HepG2 (cell line): ENCODE results near the gene SGPL1. TPM values are rescaled to one million over a fixed set of nuclear protein-coding genes. Genes with fewer than 3 reads are reported as not detected.

Source experiments
- ATAC-seq: fragments of 200-7000 bp; cut with Tn5 transposase; 3 replicates; pipeline ENCODE4 v1.9.1; 2020; ENCODE audit warnings: mild to moderate bottlenecking, moderate library complexity
- BruUV-seq: library from RNA; stranded (reverse); fragments of 400-500 nt; replicated peaks from 2 replicates; lab custom pipeline; 2021; lab: Mats Ljungman, UMichigan
- CTCF ChIA-PET: fragments of 300-600 bp; formaldehyde crosslinking; extraction: SDS; loops from one replicate; lab custom pipeline; 2021; ENCODE audit warnings: low total read pairs, inconsistent platforms, low intra/inter-chr PET ratio; lab: Yijun Ruan, JAX
- POLR2A ChIA-PET: fragments of 350-600 bp; sonication (Branson Sonifier 250); formaldehyde crosslinking; loops from one replicate; lab custom pipeline; 2020; ENCODE audit warnings: antibody characterized with exemption, inconsistent platforms; lab: Yijun Ruan, JAX
- DNase-seq: peaks from one replicate; pipeline ENCODE4 v3.0.0-alpha.2; 2015; ENCODE audit warnings: low spot score
- FAIRE-seq: peaks from 3 replicates; lab custom pipeline; 2011; peaks lifted over from hg19 to GRCh38; lab: Jason Lieb, UNC
- H2AFZ ChIP-seq: one replicate; pipeline ENCODE4 v1.6.1; 2011; ENCODE audit warnings: low read length, inconsistent platforms
- H3K27ac ChIP-seq: fragments of 300-600 bp; 3 replicates; pipeline ENCODE4 v1.8.0; 2011; ENCODE audit warnings: mixed run types, mild to moderate bottlenecking, mixed read lengths, low read length, inconsistent platforms; ENCODE audit not compliant: insufficient read depth; ENCODE audit errors: extremely low read length
- H3K27me3 ChIP-seq, 2 experiments: fragments of 200-600 bp in 1 of 2; 2 replicates in 1 of 2; 3 replicates in 1 of 2; pipeline versions ENCODE4 v1.6.0 to v1.8.0; 2011; ENCODE audit warnings: low read length in 2 of 2, mild to moderate bottlenecking in 2 of 2, moderate library complexity in 2 of 2, inconsistent platforms in 1 of 2; ENCODE audit not compliant: insufficient read depth in 2 of 2, control insufficient read depth in 1 of 2
- H3K36me3 ChIP-seq, 2 experiments: fragments of 200-600 bp in 1 of 2; replicated peaks in 1 of 2; 2 replicates in 1 of 2; 3 replicates in 1 of 2; pipeline versions ENCODE4 v1.5.1 to v1.8.0; 2011; ENCODE audit warnings: low read length in 2 of 2, inconsistent platforms in 1 of 2; ENCODE audit not compliant: insufficient read depth in 2 of 2, control insufficient read depth in 1 of 2
- H3K4me1 ChIP-seq: 2 replicates; pipeline ENCODE4 v1.5.1; 2012; ENCODE audit warnings: low read length, inconsistent platforms; ENCODE audit not compliant: insufficient read depth
- H3K4me2 ChIP-seq: 2 replicates; pipeline ENCODE4 v1.6.0; 2011; ENCODE audit warnings: low read depth, low read length, inconsistent platforms
- H3K4me3 ChIP-seq, 3 experiments: fragments of 200-600 bp in 1 of 3; sonication (generic), shearing (Covaris generic) in 1 of 3; replicated peaks in 1 of 3; 2 replicates each; pipeline ENCODE4 v1.5.1; 2011 to 2016; ENCODE audit warnings: low read length in 3 of 3, inconsistent platforms in 2 of 3, low read depth in 2 of 3, mild to moderate bottlenecking in 2 of 3, control low read depth in 1 of 3, mixed read lengths in 1 of 3; ENCODE audit not compliant: insufficient read depth in 1 of 3
- H3K79me2 ChIP-seq: one replicate; pipeline ENCODE4 v1.6.1; 2011; ENCODE audit warnings: low read length, inconsistent platforms; ENCODE audit not compliant: insufficient read depth
- H3K9ac ChIP-seq: 2 replicates; pipeline ENCODE4 v1.6.0; 2011; ENCODE audit warnings: mild to moderate bottlenecking, low read depth, low read length, inconsistent platforms; ENCODE audit not compliant: insufficient read depth
- H3K9me3 ChIP-seq: 2 replicates; pipeline ENCODE4 v1.5.1; 2012; ENCODE audit warnings: mild to moderate bottlenecking, low read length
- H4K20me1 ChIP-seq: 2 replicates; pipeline ENCODE4 v1.6.0; 2011; ENCODE audit warnings: inconsistent platforms, mild to moderate bottlenecking, low read length, moderate library complexity; ENCODE audit not compliant: insufficient read depth
- ATM ChIP-seq: fragments of 450-650 bp; IDR thresholded peaks from 2 replicates; pipeline ENCODE4 v1.7.1; 2017; ENCODE audit warnings: mild to moderate bottlenecking, borderline replicate concordance
- DR1 ChIP-seq: sonication (generic); formaldehyde crosslinking; IDR thresholded peaks from 2 replicates; pipeline ENCODE4 v1.8.0; 2021; ENCODE audit warnings: mild to moderate bottlenecking, missing genetic modification reagents, inconsistent platforms
- YY1 ChIP-seq: IDR thresholded peaks from 2 replicates; pipeline ENCODE4 v1.6.1; 2011; ENCODE audit warnings: low read length, low read depth, moderate library complexity, mild to moderate bottlenecking; ENCODE audit not compliant: insufficient read depth, insufficient replicate concordance
- ZNF629 ChIP-seq: sonication (generic); formaldehyde crosslinking; conservative IDR thresholded peaks from 2 replicates; pipeline ENCODE4 v1.5.0; 2020; ENCODE audit warnings: missing genetic modification reagents
- WGBS: methylation state at CpG from one replicate; pipeline ENCODE4 v1.1.6; 2017; ENCODE audit warnings: low lambda C conversion rate; 5-methylcytosine and 5-hydroxymethylcytosine counted together
- in situ Hi-C: cut with HindIII; loops from 2 replicates; pipeline ENCODE4 v1.10.0; 2017; ENCODE audit warnings: low pct_unique_long_range_greater_than_20kb; ENCODE audit not compliant: extremely low pct_ligation_motif_present
- intact Hi-C: fragments of 100-400 bp; cut with micrococcal nuclease; formaldehyde crosslinking; loops from one replicate; pipeline ENCODE4 v1.10.0; 2022; ENCODE audit not compliant: unreplicated experiment
- polyA plus RNA-seq, 8 experiments: library from polyadenylated mRNA; depleted of rRNA in 3 of 8; stranded (reverse) in 7 of 8; unstranded in 1 of 8; fragments of >200 nt; fragmentation: Illumina TruSeq in 4 of 8; extraction: Trizol in 4 of 8; gene quantifications; 2 replicates each; pipeline versions ENCODE4 v1.2.1 to v1.2.3, GENCODE V29; 2011 to 2016; ENCODE audit warnings: low read depth in 4 of 8, missing spikeins in 1 of 8, mixed read lengths in 1 of 8; ENCODE audit not compliant: insufficient read depth in 1 of 8
- total RNA-seq, 5 experiments: library from RNA; depleted of rRNA; stranded (reverse); fragments of >200 nt; fragmentation: Illumina TruSeq; extraction: Trizol; gene quantifications; 2 replicates each; pipeline ENCODE4 v1.2.3, GENCODE V29; 2016; ENCODE audit warnings: low read depth in 1 of 5

SGPL1 gene
- total and polyA plus RNA-seq, 2 of the 13 experiments (the other 11 are each of a cell fraction or from before 2014, with no cell fraction given): 17.6 to 25.0 TPM

DNA sequence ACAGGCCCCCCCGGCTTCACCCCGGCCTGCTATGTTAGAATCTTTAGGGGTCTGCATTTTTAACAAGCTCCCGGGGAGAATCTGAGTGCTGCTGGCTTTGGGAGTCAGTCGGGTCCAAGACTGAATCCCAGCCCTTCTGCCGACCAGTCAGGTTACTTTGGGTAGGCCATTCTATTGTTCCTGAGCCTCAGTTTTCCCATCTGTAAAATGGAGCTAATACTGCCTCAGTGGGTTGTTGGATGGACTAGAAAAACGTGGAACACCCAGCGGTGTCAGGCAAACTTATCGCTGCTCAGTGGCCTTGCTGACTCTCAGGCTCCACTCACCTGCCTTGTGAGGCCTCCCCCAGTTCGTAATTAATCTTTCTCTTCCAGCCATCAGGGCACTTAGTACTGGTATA, 42.3 kb upstream of the SGPL1 start:
- DNase-seq (no peak), ATAC-seq (no peak), FAIRE-seq (no peak)
- H4K20me1 ChIP-seq: no peaks in the 10 kb centered on the region
- in situ Hi-C loops: no loop called here
- WGBS: 24% methylated on average over 8 of the region's 9 CpGs
- no peaks in the 10 kb centered on the region; the same call in 1 of the 2 replicates for H3K4me1 ChIP-seq
- H3K79me2 ChIP-seq: no peaks in the 10 kb centered on the region
- POLR2A ChIA-PET: no interaction called here
- H3K4me3 ChIP-seq: no peak overlapping the region
- no peak for TF ChIP-seq ATM
- TF ChIP-seq ZNF629 (CRISPR knock-in tag): peak; percentile 39; the same call in 1 of the 2 replicates
- H3K36me3 ChIP-seq: no peaks in the 10 kb centered on the region
- no peaks in the 10 kb centered on the region for H3K9me3 ChIP-seq
- H3K27me3 ChIP-seq: peaks cover 1 to 61% of the 10 kb centered on the region in 2 experiments; a peak in 4 of 5 replicates
- BruUV-seq: no TSS peak
- H3K4me2 ChIP-seq: no peak overlapping the region
- no peak overlapping the region for H3K9ac ChIP-seq
- CTCF ChIA-PET: no interaction called here
- H2AFZ ChIP-seq: no peak overlapping the region
- intact Hi-C loops: no loop called here
- no peak overlapping the region for H3K27ac ChIP-seq

DNA sequence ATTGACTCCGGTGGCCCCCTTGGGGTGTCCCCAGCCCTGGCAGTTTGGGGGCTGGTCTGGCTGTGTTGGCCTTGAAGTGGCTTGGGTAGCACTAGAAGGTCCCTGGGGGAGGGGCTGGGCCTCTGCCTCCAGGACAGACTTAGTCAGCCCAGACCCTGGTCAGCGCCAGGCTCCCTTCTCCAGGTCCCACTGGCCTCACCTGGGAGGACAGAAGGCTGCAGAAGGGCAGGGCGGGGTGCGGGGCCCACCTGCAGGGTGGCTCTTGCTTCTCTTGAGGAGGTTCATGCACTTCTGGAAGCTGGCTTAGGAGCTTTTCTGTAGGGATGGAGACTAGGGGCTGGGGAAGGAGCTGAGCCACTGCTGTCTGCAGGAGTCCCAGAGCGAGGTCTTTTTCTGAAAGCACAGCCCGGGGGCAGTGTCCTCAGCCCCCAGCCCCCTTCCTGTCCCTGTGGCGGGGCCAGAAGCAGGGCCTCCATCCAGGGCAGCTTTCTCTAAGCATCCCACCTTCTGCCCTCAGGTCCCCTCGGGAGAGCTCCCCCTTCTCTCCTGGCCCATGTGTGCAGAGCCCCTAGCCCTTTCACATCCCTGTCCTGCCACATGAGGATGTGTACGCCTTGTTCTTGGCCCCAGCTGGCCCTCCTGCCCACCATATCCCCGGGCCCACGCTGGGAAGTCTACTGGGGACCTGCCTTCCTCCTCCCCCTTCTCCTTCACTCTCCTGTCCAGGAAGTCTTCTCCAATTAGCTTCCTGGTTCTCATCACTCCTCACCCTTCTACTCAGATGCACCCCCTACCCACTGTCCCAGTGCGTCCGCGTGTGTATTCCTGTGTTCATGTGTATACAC, 41.6 kb upstream of the SGPL1 start:
- no peak overlapping the region for H2AFZ ChIP-seq
- H3K9ac ChIP-seq: no peak overlapping the region
- no peaks in the 10 kb centered on the region for H3K79me2 ChIP-seq
- peaks cover 1 to 63% of the 10 kb centered on the region in 2 experiments; a peak in 4 of 5 replicates for H3K27me3 ChIP-seq
- no peaks in the 10 kb centered on the region for H3K36me3 ChIP-seq
- POLR2A ChIA-PET: no interaction called here
- no peak overlapping the region for H3K4me3 ChIP-seq
- no peaks in the 10 kb centered on the region for H3K9me3 ChIP-seq
- H3K27ac ChIP-seq: no peak overlapping the region
- intact Hi-C loops: no loop called here
- DNase-seq (no peak), FAIRE-seq (no peak), ATAC-seq (no peak)
- no TSS peak for BruUV-seq
- no peaks in the 10 kb centered on the region for H4K20me1 ChIP-seq
- WGBS: 66% methylated on average over 10 of the region's 14 CpGs
- no peak for TF ChIP-seq YY1
- TF ChIP-seq DR1 (CRISPR knock-in tag): no peak
- in situ Hi-C loops: no loop called here
- no peak overlapping the region for H3K4me2 ChIP-seq
- CTCF ChIA-PET: no interaction called here
- H3K4me1 ChIP-seq: no peaks in the 10 kb centered on the region; the same call in 1 of the 2 replicates
